Measurements from ENCODE around the gene PRDM12.

DNA sequence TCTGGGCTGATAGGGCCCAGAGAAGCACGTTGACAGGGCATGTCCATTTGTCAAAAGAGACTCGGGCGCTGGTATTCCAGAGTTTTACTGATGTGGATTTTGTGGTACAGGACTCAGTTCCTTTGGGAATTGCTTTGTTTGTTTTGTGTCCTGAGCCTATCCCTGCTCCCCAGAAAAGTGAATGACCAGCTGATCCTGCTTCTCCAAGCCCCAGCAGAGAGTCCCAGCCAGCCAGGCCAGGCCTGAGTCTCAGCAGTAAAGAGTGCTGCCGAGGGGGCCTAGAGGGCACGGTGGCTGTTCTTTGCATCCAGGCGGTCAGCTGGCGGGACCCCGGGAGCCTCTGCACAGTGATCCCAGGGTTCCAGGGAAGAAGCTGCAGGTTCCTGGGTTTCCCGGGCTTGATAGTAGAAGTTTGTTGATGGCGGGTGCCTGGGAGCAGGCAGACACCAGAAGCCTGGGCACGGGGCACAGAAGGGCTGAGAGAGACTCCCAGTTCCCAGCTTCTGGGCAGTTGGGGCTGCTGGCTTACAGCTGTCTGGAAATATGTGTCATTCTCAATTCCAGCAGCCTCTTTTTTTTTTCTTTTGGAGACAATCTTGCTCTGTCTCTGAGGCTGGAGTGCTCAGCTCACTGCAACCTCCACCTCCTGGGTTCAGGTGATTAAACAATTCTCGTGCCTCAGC, 8.7 kb downstream of the PRDM12 start:
- TF ChIP-seq CTCF (IDR thresholded peaks at IDR 0.05; ENCODE audit: low read depth, low read length, poor library complexity, severe bottlenecking): no peak
- TF ChIP-seq EZH2phosphoT487 (IDR thresholded peaks at IDR 0.05; ENCODE audit: borderline replicate concordance, low read length): no peak

Data from DOHH2 (cell line).